Mucosa of descending colon (tissue), 3 donors: ENCODE results near the gene CD48. TPM values are rescaled to one million over a fixed set of nuclear protein-coding genes. Genes with fewer than 3 reads are reported as not detected.

Source experiments
- ATAC-seq: fragments of 200-7000 bp; cut with Tn5 transposase; one replicate; pipeline ENCODE4 v1.9.1; 2020; ENCODE audit warnings: mild to moderate bottlenecking, moderate library complexity
- DNase-seq, 3 donors: peaks; one replicate each; pipeline ENCODE4 v3.0.0-alpha.2; 2020
- H3K36me3 ChIP-seq: fragments of 200-600 bp; one replicate; pipeline ENCODE4 v1.8.0; 2021; ENCODE audit warnings: low read depth, mild to moderate bottlenecking
- H3K4me1 ChIP-seq: fragments of 200-600 bp; one replicate; pipeline ENCODE4 v1.8.0; 2021; ENCODE audit warnings: low read depth, mild to moderate bottlenecking
- H3K4me3 ChIP-seq: fragments of 200-600 bp; one replicate; pipeline ENCODE4 v1.8.0; 2021; ENCODE audit warnings: mild to moderate bottlenecking
- H3K9me3 ChIP-seq: fragments of 200-600 bp; one replicate; pipeline ENCODE4 v1.8.0; 2021; ENCODE audit warnings: mild to moderate bottlenecking
- CTCF ChIP-seq: fragments of 200-600 bp; IDR thresholded peaks from one replicate; pipeline ENCODE4 v1.8.0; 2022; ENCODE audit warnings: antibody characterized with exemption, mild to moderate bottlenecking
- intact Hi-C, 2 donors: fragments of 100-400 bp; cut with DNase I in 1 of 2; cut with micrococcal nuclease in 1 of 2; formaldehyde crosslinking; loops; one replicate each; pipeline versions ENCODE4 v1.11.0 to v1.11.1; 2022; cut with DNase I, micrococcal nuclease
- total RNA-seq, 3 donors: library from RNA; stranded (reverse); fragmentation: NEBNext Ultra II Directional in 2 of 3; extraction: Animal tissue kit (Norgen Biotek cat#: 25700) in 2 of 3; gene quantifications; one replicate each; pipeline versions ENCODE4 v1.2.1 to v1.2.4, GENCODE V29; 2021 to 2023
- donor health status: DM: no; HTN: no; CAD: no; lungs with moderate emphysema.
- donor health status: DM: no; HTN: no; CAD: no.
- donor health status: DM: no; HTN: yes; CAD: no.

CD48 gene
- total RNA-seq, 3 donors from 2014 or later, result 5.9 to 8.6 (median 6.1) TPM

DNA sequence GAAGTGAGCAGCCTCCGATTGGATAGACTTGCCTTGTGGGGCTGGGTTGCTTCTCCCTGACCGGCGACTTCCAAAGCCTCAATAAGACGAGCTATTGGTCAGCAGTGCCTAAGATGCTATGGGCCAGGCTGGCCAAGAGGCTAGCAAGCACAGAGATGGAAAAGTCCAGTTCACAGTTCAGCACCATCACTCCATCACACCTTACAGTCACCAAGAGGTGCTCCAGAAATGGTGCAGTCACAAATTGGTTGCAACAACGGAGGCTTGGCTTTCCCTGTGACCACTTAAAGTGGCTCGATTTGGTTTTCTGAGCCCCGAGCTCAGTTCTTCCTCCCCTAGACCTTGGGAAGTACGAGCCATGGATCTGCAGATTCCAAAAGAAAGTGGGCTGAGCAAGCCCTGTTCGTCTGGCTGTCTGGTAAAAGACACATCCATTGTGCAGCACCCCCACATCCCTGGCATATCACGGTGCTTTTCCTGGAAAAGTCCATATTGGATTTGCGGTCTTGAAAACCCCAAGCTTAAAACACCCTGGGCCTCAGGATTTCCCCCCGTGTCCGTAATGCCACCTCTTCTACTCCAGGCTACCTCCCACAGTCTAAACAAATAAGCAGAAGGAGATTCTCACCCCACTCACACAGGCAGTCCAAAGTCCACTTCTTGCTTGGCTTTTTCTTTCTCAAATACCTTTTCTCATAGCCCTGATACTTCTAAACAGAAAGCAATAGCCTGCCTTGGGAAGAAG, 66.1 kb downstream of the CD48 start:
- DNase-seq (no peak), ATAC-seq (peak; percentile 31)
- Histone ChIP-seq H3K4me1 (no peaks in the 10 kb centered on the region), H3K36me3 (no peaks in the 10 kb centered on the region), H3K4me3 (no peak overlapping the region), H3K9me3 (no peaks in the 10 kb centered on the region)
- intact Hi-C loops, result no loop called here
- no peak for TF ChIP-seq CTCF

DNA sequence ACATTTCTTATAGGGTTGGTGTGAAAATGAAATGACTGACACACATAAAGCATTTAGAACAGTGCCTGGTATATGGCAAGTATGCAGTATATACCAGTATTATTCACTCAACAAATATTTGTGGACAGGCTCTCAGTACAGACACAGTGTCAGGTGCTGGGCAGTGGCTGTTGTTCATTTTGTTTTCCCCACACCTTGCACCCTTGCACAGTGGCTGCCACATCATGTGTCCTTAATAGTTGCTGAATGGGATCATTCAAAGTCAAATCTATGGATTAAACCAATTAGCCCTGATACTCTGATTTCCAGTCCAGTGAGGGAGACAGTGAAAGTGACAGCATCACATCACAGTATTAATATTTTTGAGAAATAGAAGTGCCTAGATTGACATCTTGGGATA, 67.2 kb downstream of the CD48 start:
- Histone ChIP-seq H3K9me3 (no peaks in the 10 kb centered on the region), H3K36me3 (no peaks in the 10 kb centered on the region), H3K4me3 (no peak overlapping the region), H3K4me1 (no peaks in the 10 kb centered on the region)
- DNase-seq (no peak), ATAC-seq (no peak)
- no peak for TF ChIP-seq CTCF
- intact Hi-C loops, result no loop called here

GRCh38 chr1:160643138-160643537, 68.5 kb downstream of the CD48 start:
- no peak overlapping the region for H3K4me3 ChIP-seq
- H3K4me1 ChIP-seq, result peaks cover 2% of the 10 kb centered on the region
- ATAC-seq (no peak), DNase-seq (no peak)
- no peaks in the 10 kb centered on the region for H3K9me3 ChIP-seq
- intact Hi-C loops, result no loop called here
- TF ChIP-seq CTCF, result no peak
- H3K36me3 ChIP-seq, result no peaks in the 10 kb centered on the region

DNA sequence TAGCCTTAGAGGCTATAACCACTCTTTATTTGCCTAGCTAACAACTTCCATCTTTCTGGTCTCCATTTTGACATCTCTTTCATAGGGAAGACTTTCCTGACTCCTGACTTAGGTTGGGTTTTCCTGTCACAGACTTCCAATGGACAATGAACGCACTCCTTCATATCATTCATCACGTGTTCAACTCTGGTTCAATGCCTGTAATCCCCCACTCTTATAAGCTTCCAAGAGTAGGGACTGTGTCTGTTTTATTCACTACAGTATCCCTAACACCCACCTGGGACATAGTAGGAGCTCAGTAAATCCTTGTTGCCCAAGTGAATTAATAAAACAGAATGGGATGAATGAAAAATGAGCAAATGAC, 69.4 kb downstream of the CD48 start:
- ATAC-seq (no peak), DNase-seq (no peak)
- intact Hi-C loops, result no loop called here
- no peak overlapping the region for H3K4me3 ChIP-seq
- H3K4me1 ChIP-seq, result peaks cover 2% of the 10 kb centered on the region
- H3K36me3 ChIP-seq, result no peaks in the 10 kb centered on the region
- H3K9me3 ChIP-seq, result no peaks in the 10 kb centered on the region
- no peak for TF ChIP-seq CTCF

GRCh38 chr1:160641323-160642280, 70.0 kb downstream of the CD48 start:
- TF ChIP-seq CTCF, result no peak
- intact Hi-C loops, result no loop called here
- Histone ChIP-seq H3K4me1 (peaks cover 2% of the 10 kb centered on the region), H3K9me3 (no peaks in the 10 kb centered on the region), H3K4me3 (no peak overlapping the region), H3K36me3 (no peaks in the 10 kb centered on the region)
- ATAC-seq (peak; percentile 43), DNase-seq (no peak)
